SK-N-MC (cell line): ENCODE data around the gene ABCD4.

ENCODE experiments used
- EZH2 ChIP-seq: fragments of 200-600 bp; sonication (generic); IDR thresholded peaks from one replicate; pipeline ENCODE4 v1.6.1; 2017; ENCODE audit warnings: antibody characterized with exemption
- POLR2AphosphoS5 ChIP-seq: IDR thresholded peaks from 2 replicates; pipeline ENCODE4 v1.6.1; 2012; ENCODE audit warnings: mild to moderate bottlenecking, low read depth, low read length, borderline replicate concordance

GRCh38 chr14:74246542-74246941 lies 56.2 kb downstream of the ABCD4 start:
- no peak for TF ChIP-seq POLR2AphosphoS5
- no peak for TF ChIP-seq EZH2
